K562 (cell line): Measurements from ENCODE around the gene CHRNG. TPM values are rescaled to one million over a fixed set of nuclear protein-coding genes. Genes with fewer than 3 reads are reported as not detected.

Experiments used
- CREB3 ChIP-seq: fragments of 450-650 bp; conservative IDR thresholded peaks from 2 replicates; pipeline ENCODE4 v1.6.1; 2016; ENCODE audit warnings: missing genetic modification characterization, low read depth, mild to moderate bottlenecking, missing compliant biosample characterization, moderate library complexity
- CXXC5 ChIP-seq: fragments of 250-450 bp; sonication (Bioruptor Pico); IDR thresholded peaks from 2 replicates; pipeline ENCODE4 v1.8.0; 2022; ENCODE audit warnings: inconsistent platforms, mild to moderate bottlenecking, moderate library complexity
- GATAD2A ChIP-seq: fragments of 450-650 bp; IDR thresholded peaks from 2 replicates; pipeline ENCODE4 v1.6.1; 2017
- HCFC1 ChIP-seq: IDR thresholded peaks from 2 replicates; pipeline ENCODE4 v1.6.1; 2012; ENCODE audit warnings: low read depth, low read length, improper control_type of control experiment
- HES1 ChIP-seq: fragments of 450-650 bp; IDR thresholded peaks from 2 replicates; pipeline ENCODE4 v1.6.1; 2016; ENCODE audit warnings: low read depth, mild to moderate bottlenecking, moderate library complexity
- HNRNPH1 ChIP-seq: fragments of 200-400 bp; formaldehyde crosslinking; optimal IDR thresholded peaks from 2 replicates; pipeline ENCODE3; 2017; ENCODE audit warnings: low read depth, mild to moderate bottlenecking, low read length, moderate library complexity
- HOXB6 ChIP-seq: fragments of 250-450 bp; sonication (Bioruptor Pico); IDR thresholded peaks from 2 replicates; pipeline ENCODE4 v1.5.1; 2022; ENCODE audit warnings: mild to moderate bottlenecking, borderline replicate concordance
- IRF1 ChIP-seq: sonication (generic); formaldehyde crosslinking; IDR thresholded peaks from 2 replicates; pipeline ENCODE4 v1.8.0; 2022; ENCODE audit warnings: missing genetic modification reagents, mild to moderate bottlenecking, borderline replicate concordance
- KAT7 ChIP-seq: sonication (generic); formaldehyde crosslinking; IDR thresholded peaks from 2 replicates; pipeline ENCODE4 v1.8.0; 2022; ENCODE audit warnings: missing genetic modification reagents, mild to moderate bottlenecking, borderline replicate concordance
- KDM1A ChIP-seq, 2 experiments: fragments of 450-650 bp; IDR thresholded peaks; 2 replicates each; pipeline ENCODE4 v1.6.1; 2016; ENCODE audit warnings: mild to moderate bottlenecking in 2 of 2
- MAX ChIP-seq: sonication (generic); formaldehyde crosslinking; IDR thresholded peaks from 2 replicates; pipeline ENCODE4 v1.9.0; 2022; ENCODE audit warnings: mild to moderate bottlenecking, missing genetic modification reagents
- MCM2 ChIP-seq: fragments of 450-650 bp; IDR thresholded peaks from 2 replicates; pipeline ENCODE4 v1.6.1; 2017; ENCODE audit warnings: low read depth, mild to moderate bottlenecking
- MNT ChIP-seq, 2 experiments: fragments of 450-650 bp; conservative IDR thresholded peaks; 2 replicates each; pipeline ENCODE4 v1.6.1; 2017; ENCODE audit warnings: mild to moderate bottlenecking in 2 of 2, moderate library complexity in 2 of 2
- MTF1 ChIP-seq: fragments of 250-450 bp; sonication (Bioruptor Pico); IDR thresholded peaks from 2 replicates; pipeline ENCODE4 v1.9.0; 2021; ENCODE audit warnings: moderate library complexity, mild to moderate bottlenecking, inconsistent platforms, borderline replicate concordance
- NFATC3 ChIP-seq: fragments of 450-650 bp; IDR thresholded peaks from 2 replicates; pipeline ENCODE4 v1.6.1; 2017; ENCODE audit warnings: mild to moderate bottlenecking
- NR3C1 ChIP-seq: sonication (generic); formaldehyde crosslinking; IDR thresholded peaks from 2 replicates; pipeline ENCODE4 v1.8.1; 2022; ENCODE audit warnings: missing genetic modification reagents
- PHB ChIP-seq: fragments of 250-450 bp; sonication (Bioruptor Pico); IDR thresholded peaks from 2 replicates; pipeline ENCODE4 v1.5.0; 2021
- POLR2H ChIP-seq: IDR thresholded peaks from 2 replicates; pipeline ENCODE4 v1.6.1; 2016; ENCODE audit warnings: missing genetic modification characterization, low read depth, mild to moderate bottlenecking, control low read depth, missing compliant biosample characterization, moderate library complexity
- RBM22 ChIP-seq: fragments of 200-400 bp; formaldehyde crosslinking; IDR thresholded peaks from 2 replicates; pipeline ENCODE4 v1.6.1; 2018; ENCODE audit warnings: low read length, low read depth; ENCODE audit not compliant: poor library complexity, severe bottlenecking
- RBM25 ChIP-seq: fragments of 200-400 bp; formaldehyde crosslinking; IDR thresholded peaks from 2 replicates; pipeline ENCODE4 v1.6.1; 2018; ENCODE audit warnings: low read length, low read depth, moderate library complexity; ENCODE audit not compliant: severe bottlenecking
- RFX1 ChIP-seq: fragments of 450-650 bp; IDR thresholded peaks from 2 replicates; pipeline ENCODE4 v1.6.1; 2016; ENCODE audit warnings: mild to moderate bottlenecking, moderate library complexity
- RNF2 ChIP-seq: sonication (generic); IDR thresholded peaks from 2 replicates; pipeline ENCODE4 v1.6.1; 2016
- SMAD2 ChIP-seq: fragments of 150-350 bp; IDR thresholded peaks from 2 replicates; pipeline ENCODE4 v1.6.1; 2014; ENCODE audit warnings: low read depth, mild to moderate bottlenecking, low read length
- SRF ChIP-seq, 2 experiments: fragments of 250-450, 450-650 bp in 1 of 2; sonication (Bioruptor Pico) in 1 of 2; sonication (generic) in 1 of 2; formaldehyde crosslinking; IDR thresholded peaks; 2 replicates each; pipeline versions ENCODE4 v1.5.0 to v1.5.1; 2020 to 2022; ENCODE audit warnings: mild to moderate bottlenecking in 1 of 2, missing genetic modification reagents in 1 of 2
- STAG1 ChIP-seq: sonication (generic); formaldehyde crosslinking; IDR thresholded peaks from 2 replicates; pipeline ENCODE4 v1.5.0; 2020; ENCODE audit warnings: missing genetic modification reagents, borderline replicate concordance
- polyA plus RNA-seq, 8 experiments: library from polyadenylated mRNA; depleted of rRNA in 4 of 8; stranded (reverse) in 5 of 8; unstranded in 3 of 8; fragments of >200 nt; fragmentation: Nextera tagmentation in 2 of 8; fragmentation: Illumina TruSeq in 1 of 8; extraction: Ambion mirVana in 2 of 8; extraction: Trizol in 1 of 8; gene quantifications; 2 replicates each; pipeline versions ENCODE4 v1.2.1 to v1.2.3, GENCODE V29; 2011 to 2014; ENCODE audit warnings: inconsistent platforms in 1 of 8, missing spikeins in 1 of 8
- total RNA-seq, 7 experiments: library from RNA; depleted of rRNA in 6 of 7; stranded (reverse); fragments of >200 nt in 6 of 7; fragmentation: Illumina TruSeq in 2 of 7; extraction: Trizol in 2 of 7; gene quantifications; 2 replicates each; pipeline versions ENCODE4 v1.2.1 to v1.2.3, GENCODE V29; 2011 to 2021; ENCODE audit warnings: low replicate concordance in 1 of 7

Gene CHRNG
- total and polyA plus RNA-seq, 9 of the 15 experiments (the other 6 are each of a cell fraction or from before 2014, with no cell fraction given): not detected

GRCh38 chr2:232550354-232551249, 11.1 kb downstream of the CHRNG start, which contains the start of the genes EIF4E2 and TIGD1 (continued):
- TF ChIP-seq MTF1 (CRISPR knock-in tag) (no peak), STAG1 (no peak), KDM1A (IDR thresholded peaks at IDR 0.05) (peak; percentile 61 to 81; a peak in 3 of 4 replicates), SMAD2 (no peak), SRF (CRISPR knock-in tag; IDR thresholded peaks at IDR 0.05) (peak in 1 of 2 experiments; percentile 47; a peak in 1 of 4 replicates), RBM25 (peak; percentile 78), POLR2H (tag) (peak; percentile 60), KAT7 (CRISPR knock-in tag) (0 out of 2 replicates have a peak, but pooled peaks have one; percentile 23), NR3C1 (no peak), CXXC5 (peak; percentile 89), NFATC3 (no peak), PHB (no peak), RNF2 (peak; percentile 83), MAX (CRISPR knock-in tag) (peak; percentile 64), CREB3 (no peak), HCFC1 (peak; percentile 82), MCM2 (no peak), HOXB6 (CRISPR knock-in tag) (no peak), MNT (conservative IDR thresholded peaks at IDR 0.05) (peak; percentile 73 to 88), RBM22 (peak; percentile 72), HES1 (peak; percentile 95), IRF1 (CRISPR knock-in tag) (no peak), HNRNPH1 (no peak), RFX1 (no peak), GATAD2A (no peak)
